Measurements from ENCODE around the gene CCNH. TPM values are rescaled to one million over a fixed set of nuclear protein-coding genes. Genes with fewer than 3 reads are reported as not detected.

CCNH gene
- total RNA-seq: 62.4 TPM

- peak; percentile 99 for DNase-seq
These were observed at the start of gene CCNH for GRCh38 chr5:87412630-87413342. TSS of gene CCNH (minus strand) at chr5:87412930. CDS start at chr5:87412794, 136 bp downstream.

GRCh38 chr5:87457706-87458105, 45.0 kb upstream of the CCNH start:
- no peak for DNase-seq

GRCh38 chr5:87453801-87454200, 41.1 kb upstream of the CCNH start:
- no peak for DNase-seq

- no peak for DNase-seq
These were observed 40.1 kb upstream of the CCNH start for GRCh38 chr5:87452837-87453236.

- no peak for DNase-seq
These were observed 29.7 kb upstream of the CCNH start for GRCh38 chr5:87442419-87442818.

GRCh38 chr5:87438231-87438630, 25.5 kb upstream of the CCNH start:
- no peak for DNase-seq

GRCh38 chr5:87437724-87438123, 25.0 kb upstream of the CCNH start:
- DNase-seq: no peak

- DNase-seq: no peak
These were observed 22.5 kb upstream of the CCNH start for GRCh38 chr5:87435144-87435694.

GRCh38 chr5:87434461-87434860, 21.7 kb upstream of the CCNH start:
- no peak for DNase-seq

- no peak for DNase-seq
These were observed 21.2 kb upstream of the CCNH start for GRCh38 chr5:87433945-87434344.

GRCh38 chr5:87432460-87432859, 19.7 kb upstream of the CCNH start:
- no peak for DNase-seq

GRCh38 chr5:87430863-87431457, 18.2 kb upstream of the CCNH start:
- no peak for DNase-seq

GRCh38 chr5:87423755-87424154, 11.0 kb upstream of the CCNH start:
- DNase-seq: no peak

GRCh38 chr5:87421307-87421706, 8.6 kb upstream of the CCNH start:
- DNase-seq: no peak

- DNase-seq: no peak
These were observed 5.8 kb upstream of the CCNH start for GRCh38 chr5:87418506-87418905.

- no peak for DNase-seq
These were observed 564 bp upstream of the CCNH start for GRCh38 chr5:87413343-87413645.

GRCh38 chr5:87411973-87412629, 629 bp downstream of the CCNH start:
- DNase-seq: peak; percentile 56

GRCh38 chr5:87411586-87411972, 1.2 kb downstream of the CCNH start:
- DNase-seq: no peak

GRCh38 chr5:87410931-87411330, 1.8 kb downstream of the CCNH start:
- no peak for DNase-seq

- DNase-seq: no peak
These were observed 4.5 kb downstream of the CCNH start for GRCh38 chr5:87408204-87408603.

- no peak for DNase-seq
These were observed 7.1 kb downstream of the CCNH start for GRCh38 chr5:87405472-87406155.

- no peak for DNase-seq
These were observed 8.4 kb downstream of the CCNH start for GRCh38 chr5:87404359-87404758.

- DNase-seq: no peak
These were observed 8.8 kb downstream of the CCNH start for GRCh38 chr5:87403899-87404298.
